ENCODE data around the gene FBXO31.

- TF ChIP-seq, protein P1, sequence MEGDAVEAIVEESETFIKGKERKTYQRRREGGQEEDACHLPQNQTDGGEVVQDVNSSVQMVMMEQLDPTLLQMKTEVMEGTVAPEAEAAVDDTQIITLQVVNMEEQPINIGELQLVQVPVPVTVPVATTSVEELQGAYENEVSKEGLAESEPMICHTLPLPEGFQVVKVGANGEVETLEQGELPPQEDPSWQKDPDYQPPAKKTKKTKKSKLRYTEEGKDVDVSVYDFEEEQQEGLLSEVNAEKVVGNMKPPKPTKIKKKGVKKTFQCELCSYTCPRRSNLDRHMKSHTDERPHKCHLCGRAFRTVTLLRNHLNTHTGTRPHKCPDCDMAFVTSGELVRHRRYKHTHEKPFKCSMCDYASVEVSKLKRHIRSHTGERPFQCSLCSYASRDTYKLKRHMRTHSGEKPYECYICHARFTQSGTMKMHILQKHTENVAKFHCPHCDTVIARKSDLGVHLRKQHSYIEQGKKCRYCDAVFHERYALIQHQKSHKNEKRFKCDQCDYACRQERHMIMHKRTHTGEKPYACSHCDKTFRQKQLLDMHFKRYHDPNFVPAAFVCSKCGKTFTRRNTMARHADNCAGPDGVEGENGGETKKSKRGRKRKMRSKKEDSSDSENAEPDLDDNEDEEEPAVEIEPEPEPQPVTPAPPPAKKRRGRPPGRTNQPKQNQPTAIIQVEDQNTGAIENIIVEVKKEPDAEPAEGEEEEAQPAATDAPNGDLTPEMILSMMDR (IDR thresholded peaks at IDR 0.05; ENCODE audit: low read length) = no peak
- TF ChIP-seq EZH2 (optimal IDR thresholded peaks at IDR 0.05; ENCODE audit: low read depth, low read length) (no peak), EZH2phosphoT487 (IDR thresholded peaks at IDR 0.05; ENCODE audit: low read length) (no peak)
Measured at GRCh38 chr16:87279094-87279658, 104.4 kb downstream of the FBXO31 start.

Data from MM.1S (cell line).